HEK293T (cell line): ENCODE data around the gene EPHA5.

Experiments
- ELF4 ChIP-seq: fragments of 450-650 bp; IDR thresholded peaks from 2 replicates; pipeline ENCODE4 v1.6.1; 2017; ENCODE audit warnings: antibody characterized with exemption
- FOXM1 ChIP-seq: fragments of 450-650 bp; IDR thresholded peaks from 2 replicates; pipeline ENCODE4 v1.6.1; 2017; ENCODE audit warnings: mild to moderate bottlenecking, borderline replicate concordance

- TF ChIP-seq ELF4: no peak
- TF ChIP-seq FOXM1: no peak
Measured at GRCh38 chr4:65343342-65343741, 326.9 kb downstream of the EPHA5 start.
